ENCODE measurements around the gene GRIA1. TPM values are rescaled to one million over a fixed set of nuclear protein-coding genes. Genes with fewer than 3 reads are reported as not detected.

The GRIA1 gene
- total and polyA plus RNA-seq, 2 of the 4 experiments (the other 2 are of a cell fraction), result 0.48 to 1.3 TPM

GRCh38 chr5:153585622-153586277 is 95.3 kb downstream of the GRIA1 start:
- no TSS peak for BruUV-seq (replicated peaks)
- Histone ChIP-seq H3K4me2 (ENCODE audit: low read depth, low read length) (no peak overlapping the region), H4K20me1 (ENCODE audit: insufficient read depth, low read length) (no peaks in the 10 kb centered on the region), H2BK5ac (ENCODE audit: low read depth, low read length, poor library complexity, severe bottlenecking) (no peak overlapping the region), H3K23ac (ENCODE audit: low read depth, low read length) (no peak overlapping the region), H3K36me3 (ENCODE audit: control insufficient read depth, insufficient read depth, low read length) (no peaks in the 10 kb centered on the region), H2AFZ (replicated peaks; ENCODE audit: low read length, poor library complexity) (no peak overlapping the region), H2AK9ac (replicated peaks; ENCODE audit: low read depth, low read length, poor library complexity) (no peak overlapping the region), H3K27me3 (ENCODE audit: control insufficient read depth, insufficient read depth, low read length) (no peaks in the 10 kb centered on the region), H2BK120ac (ENCODE audit: low read depth, low read length) (no peak overlapping the region), H4K91ac (ENCODE audit: insufficient read depth, low read depth, low read length) (no peak overlapping the region), H3K79me1 (ENCODE audit: low read depth in 1 of 2, low read length in 2 of 2) (no peaks in the 10 kb centered on the region), H3K18ac (ENCODE audit: low read depth, low read length) (no peak overlapping the region), H3K56ac (ENCODE audit: extremely low read depth, insufficient read depth, low read length) (no peak overlapping the region), H3K4me3 (ENCODE audit: insufficient read depth, low read depth, low read length) (no peak overlapping the region), H3K14ac (replicated peaks; ENCODE audit: low read depth, low read length) (no peak overlapping the region), H4K8ac (ENCODE audit: low read depth in 2 of 2, low read length in 2 of 2) (no peak overlapping the region), H3K9me3 (ENCODE audit: control insufficient read depth, insufficient read depth, low read length) (no peaks in the 10 kb centered on the region), H2BK20ac (ENCODE audit: low read depth, low read length) (no peak overlapping the region), H3K4ac (ENCODE audit: low read depth, low read length) (no peak overlapping the region), H3K9ac (ENCODE audit: low read depth, low read length) (no peak overlapping the region), H3K9me1 (ENCODE audit: insufficient read depth, low read length) (no peaks in the 10 kb centered on the region), H2AK5ac (ENCODE audit: low read depth, low read length) (0 out of 2 replicates have a peak overlapping the region, but pooled peaks have one; percentile 26), H3K27ac (ENCODE audit: insufficient read depth, low read length) (no peak overlapping the region), H4K5ac (ENCODE audit: low read depth, low read length) (no peak overlapping the region), H3K4me1 (ENCODE audit: control insufficient read depth, insufficient read depth, low read length) (peaks cover 2% of the 10 kb centered on the region; the same call in 1 of the 2 replicates), H2BK15ac (ENCODE audit: low read depth, low read length) (0 out of 3 replicates have a peak overlapping the region, but pooled peaks have one; percentile 18)
- WGBS, 2 experiments (ENCODE audit: extremely low coverage in 2 of 2, insufficient read length in 1 of 2), result 0% methylated on average over 1 of the region's 2 CpGs; no CpG with 5 or more reads in 1 of the 2 experiments
- in situ Hi-C loops (cut with MboI; ENCODE audit: low sequenced_read_pairs) (no loop called here), intact Hi-C loops (cut with micrococcal nuclease) (no loop called here), dilution Hi-C loops (cut with HindIII; ENCODE audit: low sequenced_read_pairs, unreplicated experiment) (no loop called here)
- CTCF ChIA-PET, result interaction anchor here (0.6 kb wide), 1 partner anchor 612 kb away, joined by 5 read pairs; no protein-coding TSS in a partner anchor
- DNase-seq (no peak), ATAC-seq (ENCODE audit: low read depth) (no peak)
- POLR2A ChIA-PET (ENCODE audit: unreplicated experiment), result no interaction called here
- TF ChIP-seq CTCF (conservative IDR thresholded peaks at IDR 0.05; ENCODE audit: low read depth, low read length) (no peak), RFX5 (IDR thresholded peaks at IDR 0.05; ENCODE audit: low read depth, low read length) (no peak), ELK1 (IDR thresholded peaks at IDR 0.05; ENCODE audit: borderline replicate concordance, low read depth, low read length) (no peak), BHLHE40 (IDR thresholded peaks at IDR 0.05; ENCODE audit: low read depth, low read length) (no peak), USF2 (IDR thresholded peaks at IDR 0.05; ENCODE audit: low read depth, low read length) (no peak), CHD1 (IDR thresholded peaks at IDR 0.05; ENCODE audit: low read depth, low read length) (no peak)
